Measurements from ENCODE around the gene GSTA2.
"Not testable (repeated sequence)": the region's sequence is repeated elsewhere in the genome, so short reads cannot be mapped to it uniquely, and the experiment has no call there.

The GSTA2 gene

GRCh38 chr6:52725143-52725534, 38.1 kb downstream of the GSTA2 start:
- FAIRE-seq = no peak

- FAIRE-seq = no peak
Measured at GRCh38 chr6:52724406-52725121, 38.7 kb downstream of the GSTA2 start.

DNA sequence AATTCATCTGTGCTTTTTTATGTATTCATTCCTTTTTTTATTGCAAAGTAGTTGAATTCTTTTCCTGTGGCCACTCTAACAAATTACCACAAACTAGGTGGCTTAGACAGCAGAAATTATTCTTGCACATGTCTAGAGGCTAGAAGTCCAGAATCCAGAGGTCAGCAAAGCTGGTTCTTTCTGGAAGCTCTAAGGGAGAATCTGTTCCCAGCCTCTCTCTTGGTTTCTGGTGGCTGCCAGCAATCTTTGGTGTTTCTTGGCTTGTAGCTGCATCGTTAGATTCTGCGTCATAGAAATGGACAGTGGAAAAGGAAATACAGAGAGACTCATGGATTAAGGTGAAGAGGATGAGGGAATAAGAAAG, 39.3 kb downstream of the GSTA2 start:
- FAIRE-seq = no peak

GRCh38 chr6:52720321-52720720, 43.0 kb downstream of the GSTA2 start:
- no peak for FAIRE-seq

DNA sequence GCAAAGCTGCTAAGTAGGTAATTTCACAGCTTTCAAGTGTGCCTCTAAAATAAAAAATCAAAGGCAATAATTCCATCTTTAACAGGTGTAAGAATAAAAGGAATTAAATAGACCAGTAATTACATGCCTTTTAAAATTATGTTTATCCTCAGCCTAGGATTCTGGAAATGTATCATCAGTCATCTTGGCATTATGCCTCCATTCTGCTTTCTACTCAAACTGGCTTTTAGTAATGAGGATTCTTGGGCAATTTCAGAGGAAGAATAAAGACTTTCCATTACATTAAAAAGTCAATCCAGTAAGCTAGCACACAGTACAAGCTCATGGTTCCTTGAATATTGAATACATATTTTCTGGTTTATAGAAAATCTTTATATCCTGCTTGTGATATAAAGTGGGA, 44.7 kb downstream of the GSTA2 start:
- no peak for FAIRE-seq

DNA sequence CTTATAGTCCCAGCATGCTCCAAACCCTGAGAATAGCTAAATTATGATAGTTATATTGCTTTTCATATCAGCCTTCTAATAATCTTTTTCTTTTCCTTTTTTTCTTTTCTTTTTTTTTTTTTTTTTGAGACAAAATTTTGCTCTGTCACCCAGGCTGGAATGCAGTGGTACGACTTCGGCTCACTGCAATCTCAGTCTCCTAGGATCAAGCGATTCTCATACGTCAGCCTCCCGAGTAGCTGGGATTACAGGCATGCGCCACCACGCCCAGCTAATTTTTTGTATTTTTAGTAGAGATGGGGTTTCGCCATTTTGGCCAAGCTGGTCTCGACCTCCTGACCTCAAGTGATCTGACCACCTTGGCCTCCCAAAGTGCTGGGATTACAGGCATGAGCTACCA, 48.5 kb downstream of the GSTA2 start:
- not testable (repeated sequence) for FAIRE-seq

DNA sequence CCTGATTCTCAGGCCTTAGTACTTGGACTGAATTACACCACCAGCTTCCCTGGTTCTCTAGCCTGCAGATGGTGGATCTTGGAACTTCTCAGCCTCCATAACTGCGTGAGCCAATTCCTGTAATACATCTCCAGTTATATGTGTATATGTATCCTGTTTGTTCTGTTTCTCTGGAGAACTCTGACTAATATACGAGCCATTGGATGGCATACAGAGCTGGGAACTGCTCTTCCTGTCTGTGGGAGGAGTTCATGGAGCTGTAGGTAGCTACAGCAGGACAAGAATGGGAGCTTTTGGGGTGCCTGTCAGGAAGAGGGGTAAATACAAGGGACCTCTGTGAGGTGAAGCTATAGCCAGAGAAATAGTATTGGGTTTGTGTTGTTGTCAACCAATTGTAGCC, 51.1 kb downstream of the GSTA2 start:
- FAIRE-seq = no peak

DNA sequence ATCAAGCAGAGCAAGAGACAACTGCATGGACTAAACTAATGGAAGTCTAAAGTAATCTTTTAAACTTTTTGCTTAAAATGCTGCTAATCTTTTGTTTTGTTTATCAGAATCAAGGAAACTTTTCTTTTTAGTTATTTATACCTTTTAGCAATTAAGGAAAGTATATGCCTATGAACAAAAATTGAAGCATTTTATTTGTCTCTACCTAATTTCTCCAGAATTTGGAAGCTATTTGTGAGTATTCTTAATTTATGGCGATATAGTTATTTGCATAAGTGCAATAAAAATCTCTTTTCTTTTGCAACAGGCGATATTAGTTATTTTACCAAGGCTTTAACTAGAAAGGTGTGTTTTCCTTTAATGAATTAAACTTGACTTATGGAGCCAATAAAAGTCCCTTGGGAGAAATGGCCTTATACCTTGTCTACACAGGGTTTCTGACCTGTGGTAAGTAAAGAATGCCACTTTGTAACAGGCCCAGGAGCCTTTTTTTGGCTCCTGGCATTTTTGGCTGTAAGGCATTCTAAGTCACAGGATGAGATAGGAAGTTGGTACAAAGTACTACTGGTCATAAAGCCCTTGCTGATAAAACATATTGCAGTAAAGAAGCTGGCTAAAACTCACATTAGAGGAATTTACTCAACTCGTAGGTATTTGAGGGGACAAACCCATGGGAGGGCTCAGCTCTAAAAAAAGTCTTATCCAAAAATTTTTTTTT, 55.2 kb downstream of the GSTA2 start:
- FAIRE-seq = no peak

- FAIRE-seq = no peak
Measured at GRCh38 chr6:52706001-52706400, 57.3 kb downstream of the GSTA2 start.

- FAIRE-seq = not testable (repeated sequence)
Measured at GRCh38 chr6:52704781-52705502, 58.3 kb downstream of the GSTA2 start.

- FAIRE-seq = no peak
Measured at GRCh38 chr6:52704060-52704459, 59.2 kb downstream of the GSTA2 start.
